ENCODE data around the gene HNRNPC.

GRCh38 chr14:21229821-21230220 lies 39.4 kb downstream of the HNRNPC start:
- TF ChIP-seq CTCF (IDR thresholded peaks at IDR 0.05) (no peak), EZH2 (IDR thresholded peaks at IDR 0.05) (no peak), EZH2phosphoT487 (IDR thresholded peaks at IDR 0.05) (no peak)

Data from neural progenitor cell (in vitro differentiated cells).